Chondrocyte (in vitro differentiated cells): ENCODE data around the gene IFITM2. TPM values are rescaled to one million over a fixed set of nuclear protein-coding genes. Genes with fewer than 3 reads are reported as not detected.

Experiments used
- DNase-seq: peaks from one replicate; pipeline ENCODE4 v3.0.0; 2021; ENCODE audit warnings: mixed read lengths, low spot score
- H3K27ac Mint-ChIP-seq: one replicate; pipeline ENCODE4 v1.8.0; 2021; ENCODE audit warnings: mild to moderate bottlenecking, moderate library complexity, mixed read lengths; ENCODE audit not compliant: unreplicated experiment
- H3K27me3 Mint-ChIP-seq: 2 replicates; pipeline ENCODE4 v1.8.0; 2021; ENCODE audit warnings: low read depth, mixed read lengths
- H3K36me3 Mint-ChIP-seq: 2 replicates; pipeline ENCODE4 v1.8.0; 2021; ENCODE audit warnings: low read depth, mixed read lengths
- H3K4me1 Mint-ChIP-seq: 2 replicates; pipeline ENCODE4 v1.8.0; 2021; ENCODE audit warnings: low read depth, mild to moderate bottlenecking, mixed read lengths
- H3K4me3 Mint-ChIP-seq: one replicate; pipeline ENCODE4 v1.8.0; 2021; ENCODE audit warnings: mild to moderate bottlenecking, moderate library complexity, mixed read lengths; ENCODE audit not compliant: unreplicated experiment
- H3K9me3 Mint-ChIP-seq: 2 replicates; pipeline ENCODE4 v1.8.0; 2021; ENCODE audit warnings: low read depth, mixed read lengths
- CTCF ChIP-seq: fragments of 200-600 bp; sonication (generic); IDR thresholded peaks from 2 replicates; pipeline ENCODE4 v1.5.0; 2021; ENCODE audit warnings: antibody characterized with exemption, mild to moderate bottlenecking, moderate library complexity
- total RNA-seq: library from RNA; stranded (reverse); gene quantifications from 3 replicates; pipeline ENCODE4 v1.2.1, GENCODE V29; 2021

Gene IFITM2
- total RNA-seq, 1 donor from 2014 or later = 109 TPM

- no peak for TF ChIP-seq CTCF
- Mint-ChIP-seq H3K4me3 (no peak overlapping the region), H3K27ac (no peak overlapping the region), H3K4me1 (peaks cover 28% of the 10 kb centered on the region), H3K9me3 (peaks cover 5% of the 10 kb centered on the region), H3K27me3 (peaks cover 2% of the 10 kb centered on the region), H3K36me3 (peaks cover 2% of the 10 kb centered on the region)
- no peak for DNase-seq
Observed at GRCh38 chr11:356610-357009, 49.0 kb downstream of the IFITM2 start.

- TF ChIP-seq CTCF = no peak
- H3K4me3 Mint-ChIP-seq = no peak overlapping the region
- H3K27ac Mint-ChIP-seq = no peak overlapping the region
- H3K4me1 Mint-ChIP-seq = peaks cover 27% of the 10 kb centered on the region
- no peak for DNase-seq
- H3K9me3 Mint-ChIP-seq = peaks cover 6% of the 10 kb centered on the region
- peaks cover 2% of the 10 kb centered on the region for H3K27me3 Mint-ChIP-seq
- H3K36me3 Mint-ChIP-seq = peaks cover 2% of the 10 kb centered on the region
Observed at GRCh38 chr11:357582-357981, 50.0 kb downstream of the IFITM2 start.

GRCh38 chr11:358129-358800 is 50.6 kb downstream of the IFITM2 start:
- Mint-ChIP-seq H3K4me1 (peaks cover 20% of the 10 kb centered on the region), H3K36me3 (peaks cover 2% of the 10 kb centered on the region), H3K9me3 (peaks cover 6% of the 10 kb centered on the region), H3K27ac (no peak overlapping the region), H3K27me3 (peaks cover 2% of the 10 kb centered on the region), H3K4me3 (no peak overlapping the region)
- DNase-seq = peak; percentile 69
- TF ChIP-seq CTCF = no peak

Other genes with a start within 250 kb of the IFITM2 start
- gene SCGB1C1, start 114.7 kb upstream of the IFITM2 start, total RNA-seq = not detected in 3 replicates
- 58.0 to 71.1 TPM (median 59.6 TPM) in 3 replicates for gene BET1L, start 100.4 kb upstream of the IFITM2 start, total RNA-seq
- gene RIC8A, start 100.1 kb upstream of the IFITM2 start, total RNA-seq = 107 to 130 TPM (median 124 TPM) in 3 replicates
- gene SIRT3, start 71.5 kb upstream of the IFITM2 start, total RNA-seq = 14.5 to 20.9 TPM (median 18.5 TPM) in 3 replicates
- 103 to 122 TPM (median 104 TPM) in 3 replicates for gene PSMD13, start 70.8 kb upstream of the IFITM2 start, total RNA-seq
- gene NLRP6, start 29.4 kb upstream of the IFITM2 start, total RNA-seq = not detected in 3 replicates
- gene PGGHG, start 18.7 kb upstream of the IFITM2 start, total RNA-seq = 35.6 to 49.5 TPM (median 49.4 TPM) in 3 replicates
- not detected in 3 replicates for gene IFITM5, start 8.3 kb upstream of the IFITM2 start, total RNA-seq
- gene IFITM1, start 6.2 kb downstream of the IFITM2 start, total RNA-seq = 1.0 to 3.3 TPM (median 1.6 TPM) in 3 replicates
- 377 to 394 TPM (median 392 TPM) in 3 replicates for gene IFITM3, start 13.0 kb downstream of the IFITM2 start, total RNA-seq
- gene B4GALNT4, start 61.7 kb downstream of the IFITM2 start, total RNA-seq = 37.0 to 39.1 TPM (median 37.2 TPM) in 3 replicates
- gene PKP3, start 86.4 kb downstream of the IFITM2 start, total RNA-seq = 0.56 to 0.92 TPM (median 0.85 TPM) in 3 replicates
- gene SIGIRR, start 107.2 kb downstream of the IFITM2 start, total RNA-seq = 12.3 to 26.6 TPM (median 25.9 TPM) in 3 replicates
- not detected in 3 replicates for gene ANO9, start 134.2 kb downstream of the IFITM2 start, total RNA-seq
- gene PTDSS2, start 142.5 kb downstream of the IFITM2 start, total RNA-seq = 30.0 to 32.5 TPM (median 32.0 TPM) in 3 replicates
- gene RNH1, start 199.4 kb downstream of the IFITM2 start, total RNA-seq = 146 to 166 TPM (median 161 TPM) in 3 replicates
- gene HRAS, start 227.8 kb downstream of the IFITM2 start, total RNA-seq = 65.1 to 77.7 TPM (median 68.0 TPM) in 3 replicates
- gene LRRC56, start 229.7 kb downstream of the IFITM2 start, total RNA-seq = 2.6 to 2.9 TPM (median 2.7 TPM) in 3 replicates